WI38 (cell line): ENCODE measurements around the gene MAP4K5.

Source experiments
- H3K4me3 ChIP-seq: 2 replicates; pipeline ENCODE4 v1.5.1; 2011; ENCODE audit warnings: low read depth, mild to moderate bottlenecking, control low read depth, low read length
- CTCF ChIP-seq: IDR thresholded peaks from 2 replicates; pipeline ENCODE4 v1.5.1; 2012; ENCODE audit warnings: low read depth, mild to moderate bottlenecking, control low read depth, low read length

Gene MAP4K5

GRCh38 chr14:50501642-50502041 lies 30.7 kb downstream of the MAP4K5 start:
- no peak overlapping the region for H3K4me3 ChIP-seq
- TF ChIP-seq CTCF = no peak

DNA sequence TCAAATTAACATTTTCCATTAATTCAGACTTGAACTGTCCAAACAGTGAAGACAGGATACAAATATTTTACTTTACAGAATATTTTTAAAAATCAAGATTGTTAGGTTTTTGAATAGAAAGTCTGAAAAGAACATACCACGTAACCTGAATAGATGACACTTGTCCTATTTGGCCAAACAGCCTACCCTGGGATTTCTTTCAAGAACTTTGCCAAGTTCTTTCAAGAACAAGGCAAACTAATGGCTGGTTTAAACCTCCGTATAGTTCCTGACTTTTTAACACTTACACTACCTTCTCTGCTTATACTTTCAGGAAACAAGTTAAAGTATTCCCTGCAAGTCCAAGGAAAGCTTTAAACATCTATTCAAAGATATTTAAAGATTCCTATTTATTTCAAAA lies 35.0 kb downstream of the MAP4K5 start:
- no peak overlapping the region for H3K4me3 ChIP-seq
- TF ChIP-seq CTCF = no peak

DNA sequence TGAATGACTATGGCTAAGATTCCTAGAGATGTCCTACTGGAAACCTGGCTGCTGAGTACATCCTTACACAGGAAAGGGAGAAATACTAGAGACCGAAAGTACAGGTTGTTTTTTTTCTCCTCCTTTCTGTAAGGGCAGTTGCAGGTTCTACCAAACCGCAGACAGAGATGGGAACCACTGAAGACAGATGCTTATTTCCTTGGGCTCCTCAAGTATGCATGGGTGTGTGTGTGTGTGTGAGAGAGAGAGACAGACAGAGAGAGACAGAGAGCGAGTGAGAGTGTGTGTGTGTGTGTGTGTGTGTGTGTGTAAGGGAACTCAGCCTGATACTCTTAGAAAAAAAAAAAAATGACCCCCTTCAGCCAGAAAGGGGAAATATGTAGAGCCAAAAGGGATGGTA lies 42.5 kb downstream of the MAP4K5 start:
- TF ChIP-seq CTCF = no peak
- H3K4me3 ChIP-seq = no peak overlapping the region

- no peak overlapping the region for H3K4me3 ChIP-seq
- no peak for TF ChIP-seq CTCF
These were observed 43.8 kb downstream of the MAP4K5 start for GRCh38 chr14:50488521-50488920.

DNA sequence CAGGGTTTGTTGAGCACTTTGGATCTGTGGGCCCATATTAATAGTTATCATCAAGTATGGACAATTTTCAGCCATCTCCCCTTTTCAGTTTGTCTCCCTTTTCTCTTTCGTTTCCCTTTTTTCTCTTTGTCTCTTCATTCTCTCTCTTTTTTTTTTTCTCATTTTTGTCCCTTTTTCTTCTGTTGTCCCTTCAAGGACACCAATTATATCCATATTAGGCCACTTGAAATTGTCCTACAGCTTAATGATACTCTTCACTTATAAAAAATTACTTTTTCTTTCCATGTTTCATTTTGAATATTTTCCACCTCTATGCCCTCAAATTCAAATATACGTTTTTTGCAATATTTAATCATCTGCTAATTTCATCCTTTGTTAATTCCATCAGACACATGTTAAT lies 53.3 kb downstream of the MAP4K5 start:
- TF ChIP-seq CTCF = no peak

GRCh38 chr14:50477760-50478159 lies 54.6 kb downstream of the MAP4K5 start:
- TF ChIP-seq CTCF = no peak

More for the DNA sequence above, 53.3 kb downstream of the MAP4K5 start:
- H3K4me3 ChIP-seq = no peak overlapping the region

GRCh38 chr14:50476134-50476533 lies 56.2 kb downstream of the MAP4K5 start:
- H3K4me3 ChIP-seq = no peak overlapping the region
- no peak for TF ChIP-seq CTCF

More at GRCh38 chr14:50477760-50478159, 54.6 kb downstream of the MAP4K5 start:
- H3K4me3 ChIP-seq = no peak overlapping the region
